ENCODE measurements around the gene NR1I3. TPM values are rescaled to one million over a fixed set of nuclear protein-coding genes. Genes with fewer than 3 reads are reported as not detected.

The NR1I3 gene, protein sequence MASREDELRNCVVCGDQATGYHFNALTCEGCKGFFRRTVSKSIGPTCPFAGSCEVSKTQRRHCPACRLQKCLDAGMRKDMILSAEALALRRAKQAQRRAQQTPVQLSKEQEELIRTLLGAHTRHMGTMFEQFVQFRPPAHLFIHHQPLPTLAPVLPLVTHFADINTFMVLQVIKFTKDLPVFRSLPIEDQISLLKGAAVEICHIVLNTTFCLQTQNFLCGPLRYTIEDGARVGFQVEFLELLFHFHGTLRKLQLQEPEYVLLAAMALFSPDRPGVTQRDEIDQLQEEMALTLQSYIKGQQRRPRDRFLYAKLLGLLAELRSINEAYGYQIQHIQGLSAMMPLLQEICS
- polyA plus RNA-seq (2013, experiment 1 of 4): not detected
- not detected for polyA plus RNA-seq (2013, experiment 2 of 4)
- not detected for polyA plus RNA-seq (2013, experiment 3 of 4)
- not detected for polyA plus RNA-seq (2013, experiment 4 of 4)

DNA sequence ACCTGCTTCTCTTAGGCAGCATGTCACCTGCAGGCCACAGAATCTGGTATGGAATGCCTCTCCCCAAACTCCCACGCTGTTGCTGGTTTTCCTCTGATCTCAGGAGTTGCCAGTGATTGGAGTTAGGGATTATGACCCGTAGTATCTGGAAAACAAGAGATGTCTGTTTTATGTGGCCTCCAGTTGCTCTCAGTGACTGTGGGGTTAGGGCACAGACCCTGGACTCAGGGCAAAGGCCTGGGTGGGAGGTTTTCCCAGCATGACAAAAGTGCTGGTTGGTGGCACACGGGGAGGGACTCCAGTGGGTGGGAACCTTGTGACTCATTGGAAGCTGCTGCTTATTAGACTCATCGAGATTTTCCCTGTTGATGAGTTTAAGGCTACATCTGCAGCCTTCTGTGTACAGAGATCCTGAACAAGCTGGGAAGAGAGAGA, at the start of gene NR1I3:
Gene NR1I3 (minus strand): TSS at position 165 of the 435 bp plus-strand sequence. CDS start 1,638 bp downstream, outside the sequence.
- WGBS, 2 experiments: 80 to 84% methylated on average over 4 of the region's 4 CpGs
- no peak within 1 kb of the TSS for H3K4me3 ChIP-seq (ENCODE audit: insufficient read depth, low read depth, low read length)
- H3K27me3 ChIP-seq (ENCODE audit: control insufficient read depth, insufficient read depth, low read length, poor library complexity, severe bottlenecking): no peaks in the 10 kb centered on the region
- H3K4me1 ChIP-seq (ENCODE audit: control insufficient read depth, insufficient read depth, low read length): no peaks in the 10 kb centered on the region
- H3K9me3 ChIP-seq (ENCODE audit: control insufficient read depth, low read length): no peaks in the 10 kb centered on the region
- no peaks in the 10 kb centered on the region for H3K36me3 ChIP-seq (ENCODE audit: control insufficient read depth, insufficient read depth, low read length)
- no peak within 1 kb of the TSS for H3K27ac ChIP-seq (ENCODE audit: insufficient read depth, low read depth, low read length, poor library complexity, severe bottlenecking)

DNA sequence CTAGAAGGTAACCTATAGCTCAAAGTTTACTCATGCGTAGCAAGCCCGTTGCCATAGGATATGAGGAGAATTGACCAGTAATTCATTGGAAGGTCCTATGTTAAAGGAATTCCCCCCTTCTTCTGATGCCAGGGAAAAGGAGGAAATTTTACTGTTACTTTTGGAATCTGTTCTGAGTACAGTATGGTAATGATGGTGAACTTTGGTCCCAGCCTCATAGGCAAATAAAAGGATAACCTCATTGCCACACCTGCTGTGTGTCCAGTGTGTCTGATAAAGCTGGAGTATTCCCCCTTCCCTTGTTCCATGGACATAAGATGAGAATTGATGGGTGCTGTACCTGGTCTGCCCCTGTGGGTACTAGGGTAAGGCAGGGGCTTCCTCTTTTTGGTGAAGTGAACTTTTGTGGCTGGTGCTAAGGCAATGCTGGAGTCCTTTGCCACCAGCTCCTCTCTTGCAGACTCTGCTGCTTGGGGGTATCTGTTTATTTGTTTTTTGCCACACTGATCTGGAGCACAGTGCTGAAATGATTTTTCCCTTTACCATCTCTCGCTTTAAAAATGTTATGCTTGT, 49.6 kb upstream of the NR1I3 start:
- no peak overlapping the region for H3K4me3 ChIP-seq (ENCODE audit: insufficient read depth, low read depth, low read length)
- no peak overlapping the region for H3K27ac ChIP-seq (ENCODE audit: insufficient read depth, low read depth, low read length, poor library complexity, severe bottlenecking)
- 83 to 88% methylated on average over 3 of the region's 3 CpGs for WGBS, 2 experiments
- peaks cover 8% of the 10 kb centered on the region for H3K4me1 ChIP-seq (ENCODE audit: control insufficient read depth, insufficient read depth, low read length)
- H3K9me3 ChIP-seq (ENCODE audit: control insufficient read depth, low read length): no peaks in the 10 kb centered on the region
- no peaks in the 10 kb centered on the region for H3K36me3 ChIP-seq (ENCODE audit: control insufficient read depth, insufficient read depth, low read length)
- H3K27me3 ChIP-seq (ENCODE audit: control insufficient read depth, insufficient read depth, low read length, poor library complexity, severe bottlenecking): no peaks in the 10 kb centered on the region

DNA sequence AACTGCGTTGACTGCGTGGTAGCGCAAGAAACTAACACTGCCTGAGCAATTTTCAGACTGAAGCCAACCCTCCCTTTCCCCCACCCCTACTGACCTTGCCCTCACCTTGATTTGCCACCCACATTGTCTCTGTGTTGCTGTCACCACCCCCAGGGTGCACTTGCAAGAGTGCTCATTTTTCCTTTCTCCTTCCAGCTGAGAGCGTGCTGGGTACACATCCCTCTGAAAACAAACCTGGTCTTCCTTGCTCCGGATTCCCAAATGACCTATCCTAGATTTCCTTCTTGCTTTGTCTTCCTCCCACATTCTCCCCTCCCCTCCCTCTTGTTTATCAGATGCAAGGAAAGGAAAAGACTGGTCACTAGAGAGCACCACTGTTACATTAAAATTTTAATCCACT, 47.5 kb upstream of the NR1I3 start:
- WGBS, 2 experiments: 57 to 62% methylated on average over 5 of the region's 5 CpGs
- no peaks in the 10 kb centered on the region for H3K36me3 ChIP-seq (ENCODE audit: control insufficient read depth, insufficient read depth, low read length)
- H3K9me3 ChIP-seq (ENCODE audit: control insufficient read depth, low read length): no peaks in the 10 kb centered on the region
- H3K4me1 ChIP-seq (ENCODE audit: control insufficient read depth, insufficient read depth, low read length): peaks cover 8% of the 10 kb centered on the region
- H3K27ac ChIP-seq (ENCODE audit: insufficient read depth, low read depth, low read length, poor library complexity, severe bottlenecking): no peak overlapping the region
- no peak overlapping the region for H3K4me3 ChIP-seq (ENCODE audit: insufficient read depth, low read depth, low read length)
- H3K27me3 ChIP-seq (ENCODE audit: control insufficient read depth, insufficient read depth, low read length, poor library complexity, severe bottlenecking): no peaks in the 10 kb centered on the region

DNA sequence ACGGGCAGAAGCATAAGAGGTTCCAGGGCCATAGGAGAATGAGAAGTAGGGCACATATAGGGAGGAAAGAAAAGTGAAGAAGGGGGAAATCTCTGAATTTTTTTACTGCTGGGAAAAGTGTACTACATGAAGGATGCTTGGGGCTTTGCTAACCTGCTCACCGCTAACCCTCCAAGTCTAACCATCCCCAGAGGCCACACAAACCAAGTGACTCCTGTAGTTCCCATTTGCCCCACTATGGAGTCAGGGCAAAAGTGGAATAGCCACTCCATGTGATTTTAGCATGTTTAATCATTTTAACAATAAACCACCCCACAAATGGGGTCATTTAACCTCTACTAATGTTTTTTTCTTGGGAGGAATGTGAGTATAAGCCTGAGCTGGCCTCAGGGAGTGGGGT, 47.1 kb upstream of the NR1I3 start:
- no peak overlapping the region for H3K4me3 ChIP-seq (ENCODE audit: insufficient read depth, low read depth, low read length)
- peaks cover 8% of the 10 kb centered on the region for H3K4me1 ChIP-seq (ENCODE audit: control insufficient read depth, insufficient read depth, low read length)
- WGBS, 2 experiments: 80 to 87% methylated on average over 2 of the region's 2 CpGs
- no peaks in the 10 kb centered on the region for H3K36me3 ChIP-seq (ENCODE audit: control insufficient read depth, insufficient read depth, low read length)
- H3K27ac ChIP-seq (ENCODE audit: insufficient read depth, low read depth, low read length, poor library complexity, severe bottlenecking): no peak overlapping the region
- no peaks in the 10 kb centered on the region for H3K9me3 ChIP-seq (ENCODE audit: control insufficient read depth, low read length)
- H3K27me3 ChIP-seq (ENCODE audit: control insufficient read depth, insufficient read depth, low read length, poor library complexity, severe bottlenecking): no peaks in the 10 kb centered on the region

DNA sequence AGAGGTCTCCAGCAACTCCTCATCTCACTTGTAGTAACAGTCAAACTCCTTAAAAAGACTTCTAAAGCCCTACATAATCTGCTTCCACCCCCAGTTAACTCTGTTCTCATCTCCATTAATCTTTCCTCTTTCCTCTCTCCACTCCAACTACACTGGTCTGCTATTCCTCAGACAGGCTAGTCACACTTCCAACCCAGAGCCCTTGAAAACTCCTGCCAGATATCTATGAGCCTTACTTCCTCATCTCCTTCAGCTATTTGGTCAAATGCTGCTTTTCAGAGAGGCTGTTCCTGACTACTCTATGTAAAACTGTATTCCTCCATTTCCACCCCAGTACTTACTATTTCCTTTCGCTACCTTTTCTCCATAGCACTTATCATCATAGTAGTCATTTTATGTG, 45.0 kb upstream of the NR1I3 start:
- Histone ChIP-seq H3K27ac (ENCODE audit: insufficient read depth, low read depth, low read length, poor library complexity, severe bottlenecking) (no peak overlapping the region), H3K9me3 (ENCODE audit: control insufficient read depth, low read length) (no peaks in the 10 kb centered on the region), H3K36me3 (ENCODE audit: control insufficient read depth, insufficient read depth, low read length) (no peaks in the 10 kb centered on the region), H3K4me3 (ENCODE audit: insufficient read depth, low read depth, low read length) (no peak overlapping the region), H3K27me3 (ENCODE audit: control insufficient read depth, insufficient read depth, low read length, poor library complexity, severe bottlenecking) (no peaks in the 10 kb centered on the region), H3K4me1 (ENCODE audit: control insufficient read depth, insufficient read depth, low read length) (peaks cover 8% of the 10 kb centered on the region)
- WGBS, 2 experiments: 70% methylated on average over 1 of the region's 1 CpG; no CpG with 5 or more reads in 1 of the 2 experiments

DNA sequence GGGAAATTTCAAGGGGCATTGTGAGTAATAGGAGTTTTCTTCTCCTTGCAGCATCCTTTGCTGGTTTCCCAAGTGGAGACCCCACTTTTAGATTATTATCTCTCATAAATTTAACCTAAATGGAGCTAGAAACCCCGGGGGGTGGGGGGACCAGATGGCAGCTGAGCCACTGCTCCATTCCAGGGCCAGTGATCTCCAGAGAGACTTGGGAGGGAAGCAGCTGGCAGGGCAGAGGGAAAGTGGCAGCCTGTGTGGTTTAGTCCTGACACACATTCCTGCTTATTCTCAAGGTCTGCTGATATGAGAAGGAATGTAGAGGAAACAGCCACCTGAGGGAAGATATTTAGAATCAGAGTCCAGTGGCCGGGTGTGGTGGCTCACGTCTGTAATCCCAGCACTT, 36.9 kb upstream of the NR1I3 start:
- H3K4me1 ChIP-seq (ENCODE audit: control insufficient read depth, insufficient read depth, low read length): no peaks in the 10 kb centered on the region
- no peak overlapping the region for H3K27ac ChIP-seq (ENCODE audit: insufficient read depth, low read depth, low read length, poor library complexity, severe bottlenecking)
- H3K36me3 ChIP-seq (ENCODE audit: control insufficient read depth, insufficient read depth, low read length): no peaks in the 10 kb centered on the region
- WGBS, 2 experiments: 86 to 89% methylated on average over 3 of the region's 3 CpGs
- H3K4me3 ChIP-seq (ENCODE audit: insufficient read depth, low read depth, low read length): no peak overlapping the region
- peaks cover 3% of the 10 kb centered on the region for H3K27me3 ChIP-seq (ENCODE audit: control insufficient read depth, insufficient read depth, low read length, poor library complexity, severe bottlenecking)
- no peaks in the 10 kb centered on the region for H3K9me3 ChIP-seq (ENCODE audit: control insufficient read depth, low read length)

DNA sequence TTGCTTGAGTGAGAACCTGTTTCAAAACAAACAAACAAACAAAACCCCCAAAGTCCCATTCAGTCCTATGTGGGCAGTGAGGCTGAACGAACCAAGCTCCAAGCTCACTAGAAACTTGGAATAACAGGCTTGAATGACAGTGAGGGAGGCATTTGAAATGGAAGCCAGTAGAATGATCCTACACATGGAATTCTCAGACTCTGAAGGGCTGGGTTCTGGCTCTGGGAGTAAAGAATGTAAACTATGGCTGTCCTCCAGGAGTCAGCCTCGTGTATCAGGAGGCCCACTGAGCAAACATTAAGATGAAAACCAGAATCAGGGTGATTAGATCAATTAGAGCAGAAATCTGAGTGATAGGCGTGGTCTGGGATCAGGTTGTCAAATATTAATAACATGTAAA, 35.4 kb upstream of the NR1I3 start:
- Histone ChIP-seq H3K4me3 (ENCODE audit: insufficient read depth, low read depth, low read length) (no peak overlapping the region), H3K27ac (ENCODE audit: insufficient read depth, low read depth, low read length, poor library complexity, severe bottlenecking) (no peak overlapping the region), H3K36me3 (ENCODE audit: control insufficient read depth, insufficient read depth, low read length) (no peaks in the 10 kb centered on the region), H3K27me3 (ENCODE audit: control insufficient read depth, insufficient read depth, low read length, poor library complexity, severe bottlenecking) (peaks cover 3% of the 10 kb centered on the region), H3K9me3 (ENCODE audit: control insufficient read depth, low read length) (no peaks in the 10 kb centered on the region), H3K4me1 (ENCODE audit: control insufficient read depth, insufficient read depth, low read length) (no peaks in the 10 kb centered on the region)
- WGBS, 2 experiments: 78 to 80% methylated on average over 2 to 3 of the region's 3 CpGs

DNA sequence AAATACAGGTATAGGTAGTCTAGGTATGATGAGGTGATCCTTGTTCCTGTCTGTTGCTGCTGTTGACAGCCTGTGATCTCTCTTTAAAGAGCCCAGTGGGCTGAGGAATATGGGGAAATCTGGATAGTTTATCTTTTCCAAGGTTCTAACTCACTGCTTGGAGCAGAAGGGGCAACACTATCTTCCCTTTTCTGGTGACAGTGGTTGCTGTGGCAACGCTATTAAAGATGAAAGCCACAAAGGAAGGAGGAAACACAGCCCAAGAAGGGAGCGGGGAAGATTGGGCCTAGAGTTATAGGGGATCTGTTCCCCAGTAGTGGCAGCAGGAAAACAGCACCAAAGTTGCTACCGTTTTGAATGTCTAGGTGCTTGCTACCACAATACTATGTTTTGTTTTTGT, 29.3 kb upstream of the NR1I3 start:
- no peaks in the 10 kb centered on the region for H3K27me3 ChIP-seq (ENCODE audit: control insufficient read depth, insufficient read depth, low read length, poor library complexity, severe bottlenecking)
- no peak overlapping the region for H3K27ac ChIP-seq (ENCODE audit: insufficient read depth, low read depth, low read length, poor library complexity, severe bottlenecking)
- no peaks in the 10 kb centered on the region for H3K36me3 ChIP-seq (ENCODE audit: control insufficient read depth, insufficient read depth, low read length)
- no peak overlapping the region for H3K4me3 ChIP-seq (ENCODE audit: insufficient read depth, low read depth, low read length)
- 75 to 90% methylated on average over 3 of the region's 3 CpGs for WGBS, 2 experiments
- H3K9me3 ChIP-seq (ENCODE audit: control insufficient read depth, low read length): no peaks in the 10 kb centered on the region
- H3K4me1 ChIP-seq (ENCODE audit: control insufficient read depth, insufficient read depth, low read length): peaks cover 4% of the 10 kb centered on the region

DNA sequence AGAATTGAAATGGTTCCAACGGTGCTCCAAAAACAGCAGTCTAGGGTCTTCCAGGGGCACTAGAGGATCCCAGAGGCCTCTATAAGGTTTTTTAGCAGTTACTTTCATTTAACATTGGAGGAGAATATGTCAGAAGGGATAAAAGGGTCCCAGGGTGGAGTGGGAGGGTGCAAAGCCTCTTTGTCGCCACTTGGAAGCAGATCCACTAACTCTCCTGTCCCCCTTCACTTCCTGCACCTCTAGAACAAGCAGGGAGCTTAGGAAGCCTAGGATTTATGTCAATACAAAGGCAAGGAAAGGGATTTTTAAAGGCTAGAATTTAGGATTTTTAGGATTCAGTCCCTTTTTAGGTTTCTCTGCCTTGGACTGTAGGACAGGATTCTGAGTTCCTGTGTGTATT, 28.8 kb upstream of the NR1I3 start:
- Histone ChIP-seq H3K4me3 (ENCODE audit: insufficient read depth, low read depth, low read length) (no peak overlapping the region), H3K9me3 (ENCODE audit: control insufficient read depth, low read length) (no peaks in the 10 kb centered on the region), H3K27me3 (ENCODE audit: control insufficient read depth, insufficient read depth, low read length, poor library complexity, severe bottlenecking) (no peaks in the 10 kb centered on the region), H3K4me1 (ENCODE audit: control insufficient read depth, insufficient read depth, low read length) (peaks cover 4% of the 10 kb centered on the region), H3K27ac (ENCODE audit: insufficient read depth, low read depth, low read length, poor library complexity, severe bottlenecking) (no peak overlapping the region), H3K36me3 (ENCODE audit: control insufficient read depth, insufficient read depth, low read length) (no peaks in the 10 kb centered on the region)
- WGBS, 2 experiments: 80 to 93% methylated on average over 2 of the region's 2 CpGs

DNA sequence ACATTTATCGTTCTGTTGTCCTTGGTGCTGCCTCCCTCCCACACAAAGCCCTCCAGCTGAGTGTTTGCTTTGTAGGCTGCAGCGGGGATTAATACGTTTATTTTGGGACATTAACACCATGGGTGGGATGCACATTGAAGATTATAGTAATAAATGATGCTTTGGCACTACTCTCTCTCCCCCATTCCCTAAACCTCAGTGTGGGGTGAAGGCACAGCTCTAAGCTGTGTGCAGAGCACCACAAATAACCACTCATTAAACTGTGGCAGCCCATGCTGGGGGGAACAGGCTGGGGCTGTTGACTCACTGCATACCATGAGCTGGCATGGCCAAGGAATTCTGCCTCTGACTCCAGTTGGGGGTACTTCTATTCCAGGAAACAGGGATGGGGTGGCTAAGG, 28.2 kb upstream of the NR1I3 start:
- peaks cover 3% of the 10 kb centered on the region for H3K27me3 ChIP-seq (ENCODE audit: control insufficient read depth, insufficient read depth, low read length, poor library complexity, severe bottlenecking)
- 40 to 56% methylated on average over 1 to 3 of the region's 3 CpGs for WGBS, 2 experiments
- H3K4me1 ChIP-seq (ENCODE audit: control insufficient read depth, insufficient read depth, low read length): peaks cover 4% of the 10 kb centered on the region
- H3K9me3 ChIP-seq (ENCODE audit: control insufficient read depth, low read length): no peaks in the 10 kb centered on the region
- H3K27ac ChIP-seq (ENCODE audit: insufficient read depth, low read depth, low read length, poor library complexity, severe bottlenecking): no peak overlapping the region
- no peak overlapping the region for H3K4me3 ChIP-seq (ENCODE audit: insufficient read depth, low read depth, low read length)
- no peaks in the 10 kb centered on the region for H3K36me3 ChIP-seq (ENCODE audit: control insufficient read depth, insufficient read depth, low read length)

All from ectodermal cell (in vitro differentiated cells).